ENCODE results near the gene CELF4. TPM values are rescaled to one million over a fixed set of nuclear protein-coding genes. Genes with fewer than 3 reads are reported as not detected.
"Not testable (repeated sequence)": the region's sequence is repeated elsewhere in the genome, so short reads cannot be mapped to it uniquely, and the experiment has no call there.

CELF4 gene
- total RNA-seq, 2 donors from 2014 or later = not detected

DNA sequence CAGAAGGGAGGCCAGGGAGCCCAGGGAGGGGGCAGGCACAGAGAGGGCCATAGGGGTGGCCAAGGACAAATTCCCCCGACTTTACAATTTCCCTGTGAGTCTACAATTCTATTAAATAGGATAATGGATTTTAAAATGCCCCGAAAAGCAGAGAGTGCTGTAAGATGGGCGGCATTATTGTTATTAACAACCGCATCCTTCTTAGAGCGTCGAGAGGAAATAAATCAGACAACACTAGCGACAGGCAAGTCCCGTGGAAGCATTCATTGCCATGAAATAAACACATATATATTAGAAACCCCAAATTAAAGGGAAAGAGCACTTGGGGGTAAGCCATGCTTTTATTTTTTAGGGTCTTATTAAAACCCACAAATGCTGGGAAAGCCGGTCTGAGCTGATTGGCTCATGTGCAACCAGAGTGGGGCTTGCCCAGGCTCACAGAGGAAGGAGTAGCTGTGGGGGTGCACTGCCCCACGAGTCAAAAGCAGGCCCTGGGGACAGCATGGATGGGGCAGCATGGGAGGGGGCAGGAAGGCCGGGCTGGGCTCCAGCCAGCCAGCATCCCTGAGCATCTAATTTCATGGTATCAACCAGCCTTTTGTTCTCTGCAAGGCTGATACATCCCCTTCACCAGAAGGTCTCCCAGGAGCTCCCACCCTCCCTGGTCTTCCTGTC lies 187.1 kb downstream of the CELF4 start:
- no peak overlapping the region for H3K27ac Mint-ChIP-seq
- peaks cover under 1% of the 10 kb centered on the region for H3K4me1 Mint-ChIP-seq

GRCh38 chr18:37375181-37375580 lies 190.4 kb downstream of the CELF4 start:
- no peaks in the 10 kb centered on the region for H3K9me3 ChIP-seq (ENCODE audit: control insufficient read depth, low read length, poor library complexity, severe bottlenecking)
- DNase-seq (no peak), ATAC-seq (no peak)
- Mint-ChIP-seq H3K27me3 (peaks cover 25% of the 10 kb centered on the region), H3K4me3 (no peak overlapping the region), H3K27ac (no peak overlapping the region), H3K36me3 (ENCODE audit: low read depth) (no peaks in the 10 kb centered on the region), H3K4me1 (peaks cover 3% of the 10 kb centered on the region)

More for the DNA sequence above, 187.1 kb downstream of the CELF4 start:
- H3K4me3 Mint-ChIP-seq = no peak overlapping the region
- H3K27me3 Mint-ChIP-seq = peaks cover 11% of the 10 kb centered on the region
- DNase-seq = no peak
- ATAC-seq = no peak
- H3K36me3 Mint-ChIP-seq (ENCODE audit: low read depth) = no peaks in the 10 kb centered on the region
- H3K9me3 ChIP-seq (ENCODE audit: control insufficient read depth, low read length, poor library complexity, severe bottlenecking) = no peaks in the 10 kb centered on the region

- H3K27ac Mint-ChIP-seq = no peak overlapping the region
- H3K9me3 ChIP-seq (ENCODE audit: control insufficient read depth, low read length, poor library complexity, severe bottlenecking) = no peaks in the 10 kb centered on the region
- H3K27me3 Mint-ChIP-seq = peaks cover 60% of the 10 kb centered on the region
- H3K36me3 Mint-ChIP-seq (ENCODE audit: low read depth) = no peaks in the 10 kb centered on the region
- H3K4me3 Mint-ChIP-seq = no peak overlapping the region
- H3K4me1 Mint-ChIP-seq = peaks cover 1% of the 10 kb centered on the region
- no peak for DNase-seq
- ATAC-seq = no peak
These were observed 197.3 kb downstream of the CELF4 start for GRCh38 chr18:37368110-37368954.

DNA sequence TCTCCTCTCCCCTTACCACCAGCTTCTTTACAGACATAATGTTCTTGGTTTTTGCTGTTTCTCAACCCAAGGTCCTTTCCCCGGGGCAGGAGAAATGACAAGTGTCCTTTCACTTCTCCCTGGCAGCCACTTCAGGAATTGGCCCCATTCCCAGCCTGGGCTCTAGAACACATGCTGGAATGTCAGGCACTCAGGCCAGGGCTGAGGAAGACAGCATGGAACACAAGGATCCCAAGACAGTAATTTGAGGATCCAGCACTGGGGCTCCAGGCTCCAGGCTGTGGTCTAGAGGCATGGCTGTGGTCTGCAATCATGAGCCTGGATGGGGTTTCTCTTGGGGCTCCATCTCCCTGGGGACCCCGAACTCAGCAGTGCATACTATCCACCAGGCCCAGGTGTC lies 201.4 kb downstream of the CELF4 start:
- H3K4me1 Mint-ChIP-seq = no peaks in the 10 kb centered on the region
- ATAC-seq = no peak
- H3K36me3 Mint-ChIP-seq (ENCODE audit: low read depth) = no peaks in the 10 kb centered on the region
- H3K4me3 Mint-ChIP-seq = no peak overlapping the region
- no peak overlapping the region for H3K27ac Mint-ChIP-seq
- peaks cover 62% of the 10 kb centered on the region for H3K27me3 Mint-ChIP-seq
- no peak for DNase-seq
- H3K9me3 ChIP-seq (ENCODE audit: control insufficient read depth, low read length, poor library complexity, severe bottlenecking) = no peaks in the 10 kb centered on the region

DNA sequence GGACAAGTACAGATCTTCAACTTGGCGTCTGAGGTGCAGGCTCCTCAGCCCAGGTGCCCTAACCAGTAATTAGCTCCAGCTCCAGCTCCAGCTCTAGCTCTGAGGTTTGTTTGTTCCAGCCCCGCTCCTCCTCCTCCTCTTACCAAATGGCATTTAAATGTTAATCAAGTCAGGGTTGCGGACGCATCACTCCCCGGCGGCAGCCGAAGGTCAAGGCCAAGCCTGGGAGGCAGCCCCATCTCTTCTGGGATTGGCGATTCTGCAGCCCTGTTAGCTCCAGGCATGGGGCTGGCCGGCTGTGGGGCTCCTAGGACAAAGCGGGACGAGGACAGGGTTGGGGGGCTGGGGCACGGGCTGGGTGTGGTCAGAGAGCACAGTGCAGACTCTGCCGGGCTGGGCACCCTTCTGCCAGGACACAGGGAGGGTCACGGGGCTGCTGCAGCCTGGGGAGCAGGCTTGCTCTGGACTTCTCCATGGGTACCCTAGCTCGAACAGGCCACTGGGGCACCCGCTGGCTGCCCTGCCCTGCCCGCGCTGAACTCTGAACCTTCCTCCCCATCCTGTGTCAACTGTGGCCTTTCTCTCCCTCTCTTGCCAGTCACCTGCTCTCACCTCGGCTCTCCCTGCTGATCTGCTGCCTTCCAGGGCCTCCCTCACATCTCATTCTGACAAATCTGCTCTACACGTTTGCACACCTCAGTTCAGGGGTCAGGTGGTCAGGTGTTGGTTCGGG lies 203.3 kb downstream of the CELF4 start:
- Mint-ChIP-seq H3K36me3 (ENCODE audit: low read depth) (no peaks in the 10 kb centered on the region), H3K4me1 (no peaks in the 10 kb centered on the region), H3K27me3 (peaks cover 48% of the 10 kb centered on the region), H3K27ac (no peak overlapping the region), H3K4me3 (no peak overlapping the region)
- DNase-seq = no peak
- no peaks in the 10 kb centered on the region for H3K9me3 ChIP-seq (ENCODE audit: control insufficient read depth, low read length, poor library complexity, severe bottlenecking)
- ATAC-seq = no peak

DNA sequence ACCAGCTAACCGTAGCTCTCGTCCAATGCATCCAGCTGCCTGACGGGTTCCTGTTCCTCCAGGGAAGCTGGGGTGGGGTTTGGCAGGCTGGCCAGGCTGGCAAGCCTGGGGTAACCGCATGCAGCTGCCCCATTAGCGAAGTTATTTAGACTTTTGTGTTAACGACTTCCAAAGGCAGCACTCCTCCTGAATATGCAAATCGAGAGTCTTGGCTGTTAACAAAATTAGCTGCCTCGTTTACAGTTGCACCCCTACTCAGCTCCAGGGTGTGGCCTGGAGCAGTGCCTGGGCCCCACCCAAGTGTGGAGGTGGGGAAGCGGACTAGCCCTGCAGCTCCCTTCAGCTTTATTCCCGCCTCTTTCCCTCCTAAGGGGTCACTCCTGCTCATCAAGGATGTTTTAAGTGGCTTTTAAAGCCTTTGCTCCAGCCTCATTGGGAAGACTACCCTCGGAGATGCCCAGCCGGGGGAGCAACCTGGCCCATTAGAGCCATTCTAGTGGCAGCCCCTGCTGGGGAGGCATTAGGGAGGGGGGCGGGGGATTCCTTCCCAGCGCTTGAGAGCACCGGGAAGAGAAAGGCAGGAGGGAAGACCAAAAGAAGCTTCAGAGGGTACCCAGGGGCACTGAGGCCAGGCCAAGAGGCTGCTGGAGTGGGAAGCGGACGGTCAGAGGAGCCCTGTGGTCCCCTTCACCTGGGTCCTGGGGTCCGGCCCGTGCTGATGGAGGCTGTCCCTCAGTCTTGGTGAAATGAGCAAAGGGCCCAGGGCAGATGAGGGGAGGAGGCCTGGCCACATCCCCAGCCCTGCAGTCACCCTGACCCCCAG lies 204.1 kb downstream of the CELF4 start:
- H3K36me3 Mint-ChIP-seq (ENCODE audit: low read depth) = no peaks in the 10 kb centered on the region
- no peaks in the 10 kb centered on the region for H3K4me1 Mint-ChIP-seq
- no peaks in the 10 kb centered on the region for H3K9me3 ChIP-seq (ENCODE audit: control insufficient read depth, low read length, poor library complexity, severe bottlenecking)
- DNase-seq (no peak), ATAC-seq (no peak)
- H3K27ac Mint-ChIP-seq = no peak overlapping the region
- no peak overlapping the region for H3K4me3 Mint-ChIP-seq
- H3K27me3 Mint-ChIP-seq = peaks cover 42% of the 10 kb centered on the region

GRCh38 chr18:37358061-37358460 lies 207.5 kb downstream of the CELF4 start:
- not testable (repeated sequence) for H3K4me1 Mint-ChIP-seq, ATAC-seq, H3K4me3 Mint-ChIP-seq

GRCh38 chr18:37355772-37356171 lies 209.8 kb downstream of the CELF4 start:
- H3K4me1 Mint-ChIP-seq = no peaks in the 10 kb centered on the region
- no peaks in the 10 kb centered on the region for H3K27me3 Mint-ChIP-seq
- ATAC-seq (no peak), DNase-seq (no peak)
- H3K27ac Mint-ChIP-seq = no peak overlapping the region
- H3K9me3 ChIP-seq (ENCODE audit: control insufficient read depth, low read length, poor library complexity, severe bottlenecking) = no peaks in the 10 kb centered on the region
- H3K36me3 Mint-ChIP-seq (ENCODE audit: low read depth) = no peaks in the 10 kb centered on the region
- no peak overlapping the region for H3K4me3 Mint-ChIP-seq

More at GRCh38 chr18:37358061-37358460, 207.5 kb downstream of the CELF4 start:
- DNase-seq; H3K27ac Mint-ChIP-seq; H3K9me3 ChIP-seq (ENCODE audit: control insufficient read depth, low read length, poor library complexity, severe bottlenecking); H3K36me3 Mint-ChIP-seq (ENCODE audit: low read depth): not testable (repeated sequence)
- peaks cover 21% of the 10 kb centered on the region for H3K27me3 Mint-ChIP-seq

DNA sequence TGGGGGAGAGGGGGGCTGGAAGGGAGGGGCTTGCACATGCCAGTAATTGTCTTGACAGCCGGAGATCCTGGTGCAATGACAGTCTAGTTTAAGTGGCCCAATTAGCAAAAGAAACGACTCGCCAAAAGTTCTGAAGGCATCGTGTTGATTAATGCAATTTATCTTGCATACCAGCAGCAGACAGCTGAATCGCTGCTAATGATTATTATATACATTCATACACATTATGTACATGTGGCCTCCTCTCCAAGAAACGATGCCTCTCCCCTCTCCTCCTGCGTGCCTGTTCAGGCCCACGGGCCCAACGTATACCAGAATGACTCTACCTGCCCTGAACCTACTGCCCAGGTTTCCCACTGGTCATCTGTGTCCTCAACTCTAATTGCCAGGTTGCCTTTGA lies 214.5 kb downstream of the CELF4 start:
- ATAC-seq (no peak), DNase-seq (no peak)
- Mint-ChIP-seq H3K27ac (no peak overlapping the region), H3K27me3 (peaks cover 33% of the 10 kb centered on the region), H3K36me3 (ENCODE audit: low read depth) (no peaks in the 10 kb centered on the region), H3K4me1 (no peaks in the 10 kb centered on the region), H3K4me3 (no peak overlapping the region)
- H3K9me3 ChIP-seq (ENCODE audit: control insufficient read depth, low read length, poor library complexity, severe bottlenecking) = no peaks in the 10 kb centered on the region

- DNase-seq (no peak), ATAC-seq (no peak)
- no peaks in the 10 kb centered on the region for H3K9me3 ChIP-seq (ENCODE audit: control insufficient read depth, low read length, poor library complexity, severe bottlenecking)
- no peak overlapping the region for H3K27ac Mint-ChIP-seq
- no peak overlapping the region for H3K4me3 Mint-ChIP-seq
- H3K36me3 Mint-ChIP-seq (ENCODE audit: low read depth) = no peaks in the 10 kb centered on the region
- H3K27me3 Mint-ChIP-seq = peaks cover 46% of the 10 kb centered on the region
- H3K4me1 Mint-ChIP-seq = peaks cover 3% of the 10 kb centered on the region
These were observed 216.9 kb downstream of the CELF4 start for GRCh38 chr18:37348729-37349128.

DNA sequence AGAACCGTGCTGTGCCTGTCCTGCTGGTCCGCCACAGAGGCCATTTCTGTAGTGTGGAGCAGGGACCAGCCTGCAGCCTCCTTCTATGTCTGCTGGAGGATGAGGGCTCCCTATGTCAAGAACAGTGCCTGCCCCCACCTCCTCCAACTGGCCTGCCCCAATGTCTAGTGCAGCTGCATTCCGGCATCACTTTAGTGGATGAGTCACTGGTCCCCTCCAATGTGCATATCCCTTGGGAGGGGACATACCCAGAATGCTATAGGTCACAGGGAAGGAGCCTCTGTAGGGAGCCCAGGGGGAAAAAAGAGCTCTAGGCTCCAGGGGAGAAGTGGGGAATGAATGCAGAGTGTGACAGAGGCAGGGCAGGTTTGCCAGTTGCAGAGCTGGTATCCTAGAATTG lies 219.6 kb downstream of the CELF4 start:
- ATAC-seq = no peak
- Mint-ChIP-seq H3K27ac (no peak overlapping the region), H3K4me1 (peaks cover 11% of the 10 kb centered on the region), H3K27me3 (peaks cover 62% of the 10 kb centered on the region), H3K36me3 (ENCODE audit: low read depth) (no peaks in the 10 kb centered on the region), H3K4me3 (no peak overlapping the region)
- H3K9me3 ChIP-seq (ENCODE audit: control insufficient read depth, low read length, poor library complexity, severe bottlenecking) = no peaks in the 10 kb centered on the region
- no peak for DNase-seq

- DNase-seq = no peak
- H3K27ac Mint-ChIP-seq = no peak overlapping the region
- no peak for ATAC-seq
- H3K9me3 ChIP-seq (ENCODE audit: control insufficient read depth, low read length, poor library complexity, severe bottlenecking) = no peaks in the 10 kb centered on the region
- no peak overlapping the region for H3K4me3 Mint-ChIP-seq
- peaks cover 14% of the 10 kb centered on the region for H3K4me1 Mint-ChIP-seq
- H3K36me3 Mint-ChIP-seq (ENCODE audit: low read depth) = no peaks in the 10 kb centered on the region
- H3K27me3 Mint-ChIP-seq = peaks cover 44% of the 10 kb centered on the region
These were observed 222.1 kb downstream of the CELF4 start for GRCh38 chr18:37343542-37343851.

Measured in T-helper 17 cell (primary cell).